Duodenal mucosa (tissue), 2 donors: ENCODE data around the gene NBPF14.
"Not testable (repeated sequence)": the region's sequence is repeated elsewhere in the genome, so short reads cannot be mapped to it uniquely, and the experiment has no call there.

Experiments
- H3K27ac ChIP-seq: one replicate; pipeline ENCODE4 v1.7.0; 2013; ENCODE audit warnings: low read depth, low read length
- H3K27me3 ChIP-seq, 2 donors: one replicate each; pipeline ENCODE4 v1.7.0; 2013; ENCODE audit warnings: low read length in 2 of 2, control low read depth in 1 of 2; ENCODE audit not compliant: insufficient read depth in 2 of 2, control insufficient read depth in 1 of 2
- H3K36me3 ChIP-seq, 2 donors: one replicate each; pipeline ENCODE4 v1.7.0; 2013; ENCODE audit warnings: low read length in 2 of 2, control low read depth in 1 of 2; ENCODE audit not compliant: insufficient read depth in 2 of 2, control insufficient read depth in 1 of 2
- H3K4me1 ChIP-seq, 2 donors: one replicate each; pipeline ENCODE4 v1.7.0; 2013; ENCODE audit warnings: low read length in 2 of 2, control low read depth in 1 of 2; ENCODE audit not compliant: insufficient read depth in 2 of 2, control insufficient read depth in 1 of 2
- H3K4me3 ChIP-seq, 2 donors: one replicate each; pipeline ENCODE4 v1.7.0; 2013; ENCODE audit warnings: low read length in 2 of 2, low read depth in 1 of 2
- H3K9ac ChIP-seq, 2 donors: one replicate each; pipeline ENCODE4 v1.7.0; 2013; ENCODE audit warnings: low read length in 2 of 2, low read depth in 1 of 2
- H3K9me3 ChIP-seq, 2 donors: one replicate each; pipeline ENCODE4 v1.7.0; 2013; ENCODE audit warnings: low read length in 2 of 2, control low read depth in 1 of 2; ENCODE audit not compliant: control insufficient read depth in 1 of 2

NBPF14 gene, protein sequence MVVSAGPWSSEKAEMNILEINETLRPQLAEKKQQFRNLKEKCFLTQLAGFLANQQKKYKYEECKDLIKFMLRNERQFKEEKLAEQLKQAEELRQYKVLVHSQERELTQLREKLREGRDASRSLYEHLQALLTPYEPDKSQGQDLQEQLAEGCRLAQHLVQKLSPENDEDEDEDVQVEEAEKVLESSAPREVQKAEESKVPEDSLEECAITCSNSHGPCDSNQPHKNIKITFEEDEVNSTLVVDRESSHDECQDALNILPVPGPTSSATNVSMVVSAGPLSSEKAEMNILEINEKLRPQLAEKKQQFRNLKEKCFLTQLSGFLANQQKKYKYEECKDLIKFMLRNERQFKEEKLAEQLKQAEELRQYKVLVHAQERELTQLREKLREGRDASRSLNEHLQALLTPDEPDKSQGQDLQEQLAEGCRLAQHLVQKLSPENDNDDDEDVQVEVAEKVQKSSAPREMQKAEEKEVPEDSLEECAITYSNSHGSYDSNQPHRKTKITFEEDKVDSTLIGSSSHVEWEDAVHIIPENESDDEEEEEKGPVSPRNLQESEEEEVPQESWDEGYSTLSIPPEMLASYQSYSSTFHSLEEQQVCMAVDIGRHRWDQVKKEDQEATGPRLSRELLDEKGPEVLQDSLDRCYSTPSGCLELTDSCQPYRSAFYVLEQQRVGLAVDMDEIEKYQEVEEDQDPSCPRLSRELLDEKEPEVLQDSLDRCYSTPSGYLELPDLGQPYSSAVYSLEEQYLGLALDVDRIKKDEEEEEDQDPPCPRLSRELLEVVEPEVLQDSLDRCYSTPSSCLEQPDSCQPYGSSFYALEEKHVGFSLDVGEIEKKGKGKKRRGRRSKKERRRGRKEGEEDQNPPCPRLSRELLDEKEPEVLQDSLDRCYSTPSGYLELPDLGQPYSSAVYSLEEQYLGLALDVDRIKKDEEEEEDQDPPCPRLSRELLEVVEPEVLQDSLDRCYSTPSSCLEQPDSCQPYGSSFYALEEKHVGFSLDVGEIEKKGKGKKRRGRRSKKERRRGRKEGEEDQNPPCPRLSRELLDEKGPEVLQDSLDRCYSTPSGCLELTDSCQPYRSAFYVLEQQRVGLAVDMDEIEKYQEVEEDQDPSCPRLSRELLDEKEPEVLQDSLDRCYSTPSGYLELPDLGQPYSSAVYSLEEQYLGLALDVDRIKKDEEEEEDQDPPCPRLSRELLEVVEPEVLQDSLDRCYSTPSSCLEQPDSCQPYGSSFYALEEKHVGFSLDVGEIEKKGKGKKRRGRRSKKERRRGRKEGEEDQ (N-terminal part only)

DNA sequence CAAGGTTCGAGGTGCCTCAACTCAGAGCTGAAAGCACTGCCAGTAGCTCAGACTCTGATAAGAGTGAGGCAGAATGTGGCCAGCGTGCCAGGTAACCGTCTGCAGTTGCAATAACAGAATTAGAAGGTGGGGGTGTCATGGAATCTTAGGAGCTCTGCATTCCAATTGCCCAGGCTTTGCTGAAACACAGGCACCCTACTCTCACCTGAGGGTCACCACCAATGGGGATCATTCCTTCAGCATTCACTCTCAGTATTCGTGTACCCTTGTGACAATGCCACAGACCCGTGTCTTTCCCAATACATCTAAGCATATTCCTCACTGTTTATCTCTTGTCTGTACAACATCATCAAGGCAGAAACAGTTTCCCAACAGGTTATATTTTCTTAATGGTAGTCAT, at the start of gene NBPF14:
TSS of gene NBPF14 (minus strand) at position 101 of the 400 bp plus-strand sequence. CDS start 294 bp downstream, outside the sequence.
- not testable (repeated sequence) for H3K36me3 ChIP-seq, H3K9ac ChIP-seq, H3K4me1 ChIP-seq, H3K9me3 ChIP-seq, H3K27me3 ChIP-seq, H3K27ac ChIP-seq, H3K4me3 ChIP-seq

DNA sequence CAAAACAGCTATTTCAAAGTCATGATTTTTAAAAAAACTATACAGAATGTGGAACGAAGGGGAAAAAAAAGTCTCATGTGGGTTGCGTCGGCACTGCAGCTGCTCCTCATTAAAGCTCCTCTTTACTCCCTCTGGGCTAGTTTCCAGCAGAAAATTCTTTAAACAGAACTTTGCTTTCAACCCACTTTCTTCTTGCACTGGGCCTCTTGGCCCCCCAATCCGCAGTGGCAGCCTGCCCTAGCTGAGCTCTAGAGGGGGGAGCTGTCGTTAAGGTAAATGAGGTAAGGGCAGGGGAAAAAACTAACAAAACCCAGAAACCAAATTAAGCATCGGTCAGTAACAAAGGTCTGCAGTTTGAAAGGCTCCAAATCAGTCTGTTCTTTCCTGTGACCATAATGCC, 29.6 kb upstream of the NBPF14 start:
- not testable (repeated sequence) for H3K9ac ChIP-seq, H3K27ac ChIP-seq, H3K36me3 ChIP-seq, H3K4me1 ChIP-seq, H3K9me3 ChIP-seq, H3K4me3 ChIP-seq, H3K27me3 ChIP-seq

DNA sequence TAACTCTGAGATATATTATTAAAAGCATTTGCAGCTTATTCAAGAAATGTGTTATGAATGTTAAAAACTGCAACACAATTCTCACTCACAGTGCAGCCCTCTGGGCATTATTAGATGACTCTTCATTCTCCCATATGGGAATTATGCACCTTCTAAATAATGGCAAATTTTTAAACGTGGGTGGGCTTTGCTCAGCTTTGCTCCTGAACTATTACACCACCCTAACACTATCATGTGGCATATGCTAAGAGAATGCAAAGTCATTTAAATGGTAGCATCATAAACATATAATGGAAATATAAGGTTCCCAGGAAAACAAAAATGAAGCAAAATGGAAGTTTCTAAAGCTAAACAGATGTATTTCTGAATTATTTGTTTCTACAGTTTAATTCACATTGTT, 22.4 kb upstream of the NBPF14 start:
- not testable (repeated sequence) for H3K9ac ChIP-seq, H3K4me3 ChIP-seq, H3K36me3 ChIP-seq, H3K27me3 ChIP-seq, H3K4me1 ChIP-seq, H3K9me3 ChIP-seq, H3K27ac ChIP-seq

DNA sequence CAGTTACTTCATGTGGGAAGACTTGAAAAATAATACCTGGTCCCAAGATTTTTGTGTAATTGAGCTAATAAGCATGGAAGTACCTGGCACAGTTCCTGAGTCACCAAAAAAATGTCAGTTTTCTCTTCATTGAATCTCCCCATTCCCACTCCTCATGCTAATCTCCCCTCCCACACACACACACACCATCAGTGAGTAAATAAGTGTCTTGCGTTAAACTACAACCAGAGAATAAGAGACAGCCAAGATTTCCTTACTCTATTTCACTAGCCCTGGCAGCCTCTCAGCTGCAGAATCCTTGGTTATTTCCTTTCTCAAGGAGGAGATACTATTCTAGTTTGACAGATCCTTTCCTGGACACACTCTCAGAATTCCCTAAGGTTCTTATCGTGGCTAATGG, 9.5 kb upstream of the NBPF14 start:
- H3K9ac ChIP-seq, H3K4me3 ChIP-seq, H3K36me3 ChIP-seq, H3K27ac ChIP-seq, H3K9me3 ChIP-seq, H3K4me1 ChIP-seq, H3K27me3 ChIP-seq: not testable (repeated sequence)

DNA sequence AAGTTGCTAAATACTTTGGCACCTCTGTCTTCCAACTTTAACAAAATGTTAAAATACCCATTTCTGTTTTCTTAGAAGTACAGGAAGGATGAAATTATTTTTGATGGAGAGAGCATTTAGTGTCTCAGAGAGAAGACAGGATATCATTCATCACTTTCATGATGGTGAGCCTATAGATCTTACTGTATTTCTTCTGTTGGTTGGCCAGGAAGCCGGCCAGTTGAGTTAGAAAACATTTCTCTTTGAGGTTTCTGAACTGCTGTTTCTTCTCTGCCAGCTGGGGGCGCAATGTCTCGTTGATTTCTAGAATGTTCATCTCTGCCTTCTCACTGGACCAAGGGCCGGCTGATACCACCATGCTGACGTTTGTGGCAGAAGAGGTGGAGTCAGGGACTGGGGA, 451 bp downstream of the NBPF14 start:
- not testable (repeated sequence) for H3K27ac ChIP-seq, H3K27me3 ChIP-seq, H3K4me1 ChIP-seq, H3K4me3 ChIP-seq, H3K36me3 ChIP-seq, H3K9ac ChIP-seq, H3K9me3 ChIP-seq

DNA sequence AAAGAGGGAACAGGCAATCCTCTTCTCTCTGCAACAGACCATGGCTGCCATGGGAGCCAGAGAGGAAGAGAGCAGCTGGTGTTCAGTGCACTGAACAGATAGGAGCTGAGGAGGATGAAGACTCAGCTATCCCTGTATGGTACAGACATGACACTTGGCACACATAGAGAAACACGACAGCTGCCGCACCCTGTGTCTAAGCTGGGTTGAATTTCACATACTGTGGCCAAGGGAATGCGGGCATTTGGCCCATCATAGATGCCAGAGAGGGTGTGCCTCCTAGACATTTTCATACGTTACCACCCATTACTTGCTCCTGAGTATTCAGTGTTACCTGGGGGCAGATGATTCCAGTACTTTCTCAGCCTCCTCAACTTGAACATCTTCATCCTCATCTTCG, 4.7 kb downstream of the NBPF14 start:
- not testable (repeated sequence) for H3K4me3 ChIP-seq, H3K9me3 ChIP-seq, H3K36me3 ChIP-seq, H3K27me3 ChIP-seq, H3K4me1 ChIP-seq, H3K9ac ChIP-seq, H3K27ac ChIP-seq

DNA sequence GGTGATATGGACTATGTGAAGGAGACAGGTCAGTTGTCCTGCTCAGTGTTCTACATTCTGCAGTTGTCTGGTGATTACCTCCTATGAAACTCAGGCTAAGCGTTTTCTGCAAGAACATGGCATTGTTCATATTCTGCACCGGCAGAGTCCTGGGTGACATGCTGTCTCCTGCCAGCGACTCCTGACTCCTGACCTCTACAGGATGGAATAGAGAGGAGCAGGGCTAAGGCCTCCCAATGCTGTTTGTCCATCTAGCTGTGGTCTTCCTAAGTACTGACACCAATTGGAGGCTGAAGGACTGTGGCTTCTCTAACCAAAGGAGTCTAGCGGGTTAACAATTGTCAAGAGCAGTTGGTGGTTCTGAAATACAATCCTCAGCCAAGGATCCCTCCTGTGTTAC, 63.7 kb downstream of the NBPF14 start:
- H3K36me3 ChIP-seq, H3K27ac ChIP-seq, H3K4me1 ChIP-seq, H3K4me3 ChIP-seq, H3K27me3 ChIP-seq, H3K9ac ChIP-seq, H3K9me3 ChIP-seq: not testable (repeated sequence)

DNA sequence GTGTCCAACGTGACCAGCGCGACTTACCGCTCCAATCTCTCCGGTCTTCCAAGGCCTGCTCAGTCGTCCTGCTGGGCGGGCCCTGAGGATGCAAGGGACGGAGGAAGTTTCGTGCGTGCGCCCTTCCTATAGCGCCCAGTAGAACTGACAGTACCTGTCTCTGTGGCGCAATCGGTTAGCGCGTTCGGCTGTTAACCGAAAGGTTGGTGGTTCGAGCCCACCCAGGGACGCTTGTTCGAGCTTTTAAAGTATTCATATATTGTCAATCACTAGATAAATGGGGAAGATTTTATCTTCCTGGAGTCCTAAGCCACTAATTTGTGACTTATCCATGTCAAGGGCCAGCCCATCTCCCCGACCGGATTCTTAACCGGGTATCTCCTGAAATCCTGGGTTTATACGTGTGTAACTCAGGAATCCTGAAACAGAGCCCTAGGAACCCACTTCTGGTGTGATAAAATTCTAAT, 66.7 kb downstream of the NBPF14 start:
- H3K27ac ChIP-seq, H3K9ac ChIP-seq, H3K36me3 ChIP-seq, H3K4me3 ChIP-seq, H3K9me3 ChIP-seq, H3K27me3 ChIP-seq, H3K4me1 ChIP-seq: not testable (repeated sequence)

DNA sequence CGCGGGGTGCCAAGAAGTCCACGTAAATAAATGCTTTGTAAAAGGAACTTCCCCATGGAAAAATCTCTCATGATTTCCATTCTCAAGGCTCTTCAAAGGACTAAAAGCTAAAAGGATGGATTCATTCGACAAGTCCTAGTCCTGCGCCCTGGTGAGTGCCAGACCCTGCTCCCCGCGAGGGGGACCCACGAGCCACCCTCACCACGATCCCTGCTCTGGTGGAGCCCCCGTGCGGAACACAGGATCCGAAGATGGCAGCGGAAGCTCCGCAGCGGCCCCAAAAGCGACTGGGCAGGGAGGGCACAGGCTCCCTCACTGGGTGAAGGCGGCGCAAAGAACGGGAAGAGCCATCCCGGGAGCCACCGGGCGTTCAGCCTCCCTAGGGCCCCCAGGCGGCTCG, 67.2 kb downstream of the NBPF14 start:
- not testable (repeated sequence) for H3K36me3 ChIP-seq, H3K9me3 ChIP-seq, H3K4me3 ChIP-seq, H3K4me1 ChIP-seq, H3K27ac ChIP-seq, H3K9ac ChIP-seq, H3K27me3 ChIP-seq

DNA sequence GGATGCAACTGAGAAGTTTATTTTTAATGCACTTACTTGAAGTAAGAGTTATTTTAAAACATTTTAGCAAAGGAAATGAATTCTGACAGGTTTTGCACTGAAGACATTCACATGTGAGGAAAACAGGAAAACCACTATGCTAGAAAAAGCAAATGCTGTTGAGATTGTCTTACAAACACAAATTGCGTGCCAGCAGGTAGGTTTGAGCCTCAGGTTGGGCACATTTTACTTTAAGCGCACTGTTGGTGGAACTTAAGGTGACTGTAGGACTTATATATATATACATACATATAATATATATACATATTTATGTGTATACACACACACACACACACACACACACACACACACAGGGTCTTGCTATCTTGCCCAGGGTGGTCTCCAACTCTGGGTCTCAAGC, 69.2 kb downstream of the NBPF14 start:
- H3K9ac ChIP-seq, H3K4me3 ChIP-seq, H3K27me3 ChIP-seq: not testable (repeated sequence)

More for the DNA sequence above, 69.2 kb downstream of the NBPF14 start:
- H3K4me1 ChIP-seq, H3K9me3 ChIP-seq, H3K27ac ChIP-seq, H3K36me3 ChIP-seq: not testable (repeated sequence)
